Neural cell (in vitro differentiated cells): ENCODE data around the gene EPS15. TPM values are rescaled to one million over a fixed set of nuclear protein-coding genes. Genes with fewer than 3 reads are reported as not detected.

ENCODE experiments used
- H2AFZ ChIP-seq: fragments of 200-600, 300-800 bp; sonication (generic), shearing (Covaris generic); 2 replicates; pipeline ENCODE4 v1.6.0; 2014; ENCODE audit warnings: low read depth, mild to moderate bottlenecking, antibody characterized with exemption, low read length, moderate library complexity
- H3F3A ChIP-seq: fragments of 200-600 bp; shearing (Covaris generic); 2 replicates; pipeline ENCODE4 v1.6.1; 2016; ENCODE audit warnings: mild to moderate bottlenecking, moderate library complexity, mixed read lengths, antibody characterized with exemption, low read length; ENCODE audit not compliant: insufficient read depth, poor library complexity, severe bottlenecking
- H3K27ac ChIP-seq: fragments of 200-600, 300-800 bp; sonication (generic), shearing (Covaris generic); 2 replicates; pipeline ENCODE4 v1.5.1; 2014; ENCODE audit warnings: mild to moderate bottlenecking, low read length, moderate library complexity
- H3K27me3 ChIP-seq: fragments of 300-800, 200-600 bp; sonication (generic), shearing (Covaris generic); 2 replicates; pipeline ENCODE4 v1.6.0; 2014; ENCODE audit warnings: mild to moderate bottlenecking, low read depth, low read length, moderate library complexity; ENCODE audit not compliant: insufficient read depth
- H3K36me3 ChIP-seq: fragments of 300-800, 200-600 bp; sonication (generic), shearing (Covaris generic); 2 replicates; pipeline ENCODE4 v1.5.1; 2014; ENCODE audit warnings: mild to moderate bottlenecking, antibody characterized with exemption, low read length, moderate library complexity; ENCODE audit not compliant: insufficient read depth
- H3K4me2 ChIP-seq: fragments of 300-800, 200-600 bp; sonication (generic), shearing (Covaris generic); 2 replicates; pipeline ENCODE4 v1.6.0; 2014; ENCODE audit warnings: mild to moderate bottlenecking, low read length
- H3K4me3 ChIP-seq: fragments of 300-800, 200-600 bp; sonication (generic), shearing (Covaris generic); 2 replicates; pipeline ENCODE4 v1.5.1; 2014; ENCODE audit warnings: mild to moderate bottlenecking, low read length, moderate library complexity
- H3K79me2 ChIP-seq: fragments of 200-600 bp; shearing (Covaris generic); replicated peaks from 2 replicates; pipeline ENCODE4 v1.6.0; 2014; ENCODE audit warnings: mild to moderate bottlenecking, low read length, moderate library complexity; ENCODE audit not compliant: insufficient read depth
- H3K9ac ChIP-seq: fragments of 300-800, 200-600 bp; sonication (generic), shearing (Covaris generic); 2 replicates; pipeline ENCODE4 v1.6.1; 2016; ENCODE audit warnings: mild to moderate bottlenecking, low read length, mixed read lengths
- H3K9me2 ChIP-seq: fragments of 200-600 bp; shearing (Covaris generic); 2 replicates; pipeline ENCODE4 v1.6.1; 2016; ENCODE audit warnings: mild to moderate bottlenecking, low read length, mixed read lengths; ENCODE audit not compliant: insufficient read depth
- H3K9me3 ChIP-seq: fragments of 200-600, 300-800 bp; sonication (generic), shearing (Covaris generic); 2 replicates; pipeline ENCODE4 v1.6.1; 2016; ENCODE audit warnings: mild to moderate bottlenecking, mixed run types, low read length, moderate library complexity, mixed read lengths
- H4K20me1 ChIP-seq: fragments of 200-600 bp; shearing (Covaris generic); 2 replicates; pipeline ENCODE4 v1.6.1; 2016; ENCODE audit warnings: mild to moderate bottlenecking, mixed run types; ENCODE audit not compliant: insufficient read depth
- EP300 ChIP-seq: fragments of 450-650 bp; conservative IDR thresholded peaks from 2 replicates; pipeline ENCODE4 v1.6.1; 2014; ENCODE audit warnings: antibody characterized with exemption, mild to moderate bottlenecking, moderate library complexity; ENCODE audit not compliant: poor library complexity, severe bottlenecking
- EZH2 ChIP-seq: fragments of 200-600, 300-800 bp; shearing (Covaris generic), sonication (generic); IDR thresholded peaks from 2 replicates; pipeline ENCODE4 v1.6.1; 2014; ENCODE audit warnings: antibody characterized with exemption, low read length, borderline replicate concordance, mild to moderate bottlenecking; ENCODE audit not compliant: insufficient read depth, poor library complexity, severe bottlenecking
- MXI1 ChIP-seq: fragments of 450-650 bp; conservative IDR thresholded peaks from 2 replicates; pipeline ENCODE4 v1.6.1; 2014; ENCODE audit warnings: antibody characterized with exemption, mild to moderate bottlenecking; ENCODE audit not compliant: poor library complexity, severe bottlenecking
- POLR2AphosphoS5 ChIP-seq: IDR thresholded peaks from 2 replicates; pipeline ENCODE4 v1.6.1; 2012
- RAD21 ChIP-seq: fragments of 450-650 bp; conservative IDR thresholded peaks from 2 replicates; pipeline ENCODE4 v1.6.1; 2014; ENCODE audit warnings: antibody characterized with exemption, mild to moderate bottlenecking, moderate library complexity
- REST ChIP-seq: IDR thresholded peaks from 2 replicates; pipeline ENCODE4 v1.6.1; 2012; ENCODE audit warnings: borderline replicate concordance
- SMC3 ChIP-seq: fragments of 450-650 bp; conservative IDR thresholded peaks from 2 replicates; pipeline ENCODE4 v1.6.1; 2014; ENCODE audit warnings: antibody characterized with exemption, mild to moderate bottlenecking, moderate library complexity; ENCODE audit not compliant: poor library complexity
- TAF1 ChIP-seq: IDR thresholded peaks from 2 replicates; pipeline ENCODE4 v1.6.1; 2012; ENCODE audit warnings: low read depth
- polyA plus RNA-seq: library from polyadenylated mRNA; depleted of rRNA; stranded (reverse); fragments of >200 nt; gene quantifications from 2 replicates; pipeline ENCODE4 v1.2.3, GENCODE V29; 2014
- TF ChIP-seq, protein P1 (sequence below): fragments of 450-650 bp; IDR thresholded peaks from 2 replicates; pipeline ENCODE4 v1.5.1; 2014; ENCODE audit warnings: antibody characterized with exemption, mild to moderate bottlenecking, moderate library complexity; ENCODE audit not compliant: poor library complexity, severe bottlenecking

EPS15 gene
- polyA plus RNA-seq, 1 donor from 2014 or later = 101 TPM

DNA sequence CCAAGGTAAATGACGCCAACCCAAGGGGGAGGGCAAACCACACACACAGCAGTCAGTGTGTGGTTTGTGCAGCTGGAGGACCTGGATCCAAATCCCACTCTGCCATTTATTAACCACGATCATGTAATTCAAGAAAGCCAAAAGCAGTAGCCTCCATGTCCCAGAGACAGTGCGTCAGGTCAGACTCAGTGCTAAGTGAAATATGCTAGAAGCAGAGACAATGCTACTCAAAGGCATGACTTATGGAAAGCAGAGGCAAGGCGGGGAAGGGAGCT lies 202.3 kb downstream of the EPS15 start:
- Histone ChIP-seq H3K9me2 (no peaks in the 10 kb centered on the region), H3K27ac (no peak overlapping the region), H4K20me1 (no peaks in the 10 kb centered on the region), H3K4me2 (no peak overlapping the region), H3K4me3 (no peak overlapping the region), H3K9me3 (no peaks in the 10 kb centered on the region), H3K27me3 (no peaks in the 10 kb centered on the region), H3F3A (no peaks in the 10 kb centered on the region), H3K36me3 (no peaks in the 10 kb centered on the region), H3K9ac (no peak overlapping the region), H3K79me2 (no peaks in the 10 kb centered on the region), H2AFZ (no peak overlapping the region)
- TF ChIP-seq EZH2 = no peak
- TF ChIP-seq SMC3 = no peak
- TF ChIP-seq TAF1 = no peak
- TF ChIP-seq EP300 = no peak
- no peak for TF ChIP-seq REST
- TF ChIP-seq, protein P1, sequence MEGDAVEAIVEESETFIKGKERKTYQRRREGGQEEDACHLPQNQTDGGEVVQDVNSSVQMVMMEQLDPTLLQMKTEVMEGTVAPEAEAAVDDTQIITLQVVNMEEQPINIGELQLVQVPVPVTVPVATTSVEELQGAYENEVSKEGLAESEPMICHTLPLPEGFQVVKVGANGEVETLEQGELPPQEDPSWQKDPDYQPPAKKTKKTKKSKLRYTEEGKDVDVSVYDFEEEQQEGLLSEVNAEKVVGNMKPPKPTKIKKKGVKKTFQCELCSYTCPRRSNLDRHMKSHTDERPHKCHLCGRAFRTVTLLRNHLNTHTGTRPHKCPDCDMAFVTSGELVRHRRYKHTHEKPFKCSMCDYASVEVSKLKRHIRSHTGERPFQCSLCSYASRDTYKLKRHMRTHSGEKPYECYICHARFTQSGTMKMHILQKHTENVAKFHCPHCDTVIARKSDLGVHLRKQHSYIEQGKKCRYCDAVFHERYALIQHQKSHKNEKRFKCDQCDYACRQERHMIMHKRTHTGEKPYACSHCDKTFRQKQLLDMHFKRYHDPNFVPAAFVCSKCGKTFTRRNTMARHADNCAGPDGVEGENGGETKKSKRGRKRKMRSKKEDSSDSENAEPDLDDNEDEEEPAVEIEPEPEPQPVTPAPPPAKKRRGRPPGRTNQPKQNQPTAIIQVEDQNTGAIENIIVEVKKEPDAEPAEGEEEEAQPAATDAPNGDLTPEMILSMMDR = no peak
- no peak for TF ChIP-seq POLR2AphosphoS5
- TF ChIP-seq MXI1 = no peak
- no peak for TF ChIP-seq RAD21

DNA sequence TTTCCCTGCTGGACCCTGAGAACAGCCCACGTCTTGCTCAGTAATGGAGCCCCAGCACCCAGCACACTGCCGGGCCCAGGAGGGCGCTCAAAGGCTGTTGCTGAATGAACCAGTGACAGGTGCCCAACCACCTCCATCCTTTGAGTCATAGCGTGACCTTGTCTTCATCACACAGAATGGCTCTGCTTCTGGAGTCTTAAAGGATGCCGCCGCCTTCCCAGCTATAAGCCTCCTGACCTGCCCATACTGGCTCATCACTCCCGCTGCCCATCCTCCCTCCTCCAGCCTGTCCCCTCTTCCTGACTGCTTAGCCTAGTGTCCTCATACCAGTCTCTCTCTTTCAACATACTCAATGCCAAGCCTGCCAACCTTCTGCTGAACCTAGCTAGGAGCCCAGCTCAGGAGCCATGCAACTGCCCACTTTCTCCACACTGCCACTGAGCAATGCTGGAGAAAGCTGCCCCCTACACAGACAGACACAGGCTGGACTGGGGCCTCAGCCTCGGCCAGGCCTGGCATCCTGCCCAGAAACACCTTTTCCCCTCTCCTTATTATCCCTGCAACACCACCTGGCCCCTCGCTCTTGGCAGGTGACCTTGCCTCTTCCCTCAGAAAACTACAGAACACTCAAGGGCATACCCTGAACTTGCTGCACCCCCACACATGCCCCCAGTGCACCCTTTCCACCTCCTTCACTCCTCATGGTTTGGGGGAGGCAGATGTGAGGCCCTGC lies 202.8 kb downstream of the EPS15 start:
- H3K27ac ChIP-seq = no peak overlapping the region
- no peak overlapping the region for H3K4me2 ChIP-seq
- no peak overlapping the region for H2AFZ ChIP-seq
- H3K9me3 ChIP-seq = no peaks in the 10 kb centered on the region
- no peaks in the 10 kb centered on the region for H3K36me3 ChIP-seq
- no peaks in the 10 kb centered on the region for H4K20me1 ChIP-seq
- no peaks in the 10 kb centered on the region for H3K9me2 ChIP-seq
- no peaks in the 10 kb centered on the region for H3F3A ChIP-seq
- no peaks in the 10 kb centered on the region for H3K27me3 ChIP-seq
- no peak for TF ChIP-seq MXI1
- no peak for TF ChIP-seq TAF1
- no peak for TF ChIP-seq REST
- no peak for TF ChIP-seq EZH2
- TF ChIP-seq, protein P1 = no peak
- no peak for TF ChIP-seq SMC3
- no peak for TF ChIP-seq POLR2AphosphoS5
- TF ChIP-seq RAD21 = no peak
- TF ChIP-seq EP300 = no peak
- H3K4me3 ChIP-seq = no peak overlapping the region
- no peaks in the 10 kb centered on the region for H3K79me2 ChIP-seq
- H3K9ac ChIP-seq = no peak overlapping the region
